Dendritic cell treated with granulocyte-macrophage colony-stimulating factor and Interleukin-4, amounts not matched to agents 40 ng/mL and 50 ng/mL, for 4 days (primary cell): ENCODE results near the gene PYGO2.

Experiments
- H3K27ac Mint-ChIP-seq: one replicate; pipeline ENCODE4 v1.8.0; 2022; ENCODE audit warnings: mild to moderate bottlenecking, mixed read lengths
- H3K27me3 Mint-ChIP-seq: one replicate; pipeline ENCODE4 v1.8.0; 2022; ENCODE audit warnings: mild to moderate bottlenecking, mixed read lengths
- H3K36me3 Mint-ChIP-seq: one replicate; pipeline ENCODE4 v1.8.0; 2022; ENCODE audit warnings: low read depth, mixed read lengths
- H3K4me1 Mint-ChIP-seq: one replicate; pipeline ENCODE4 v1.8.0; 2022; ENCODE audit warnings: low read depth, mixed read lengths
- H3K4me3 Mint-ChIP-seq: one replicate; pipeline ENCODE4 v1.8.0; 2022; ENCODE audit warnings: mild to moderate bottlenecking, moderate library complexity, mixed read lengths
- H3K9me3 Mint-ChIP-seq: one replicate; pipeline ENCODE4 v1.8.0; 2022; ENCODE audit warnings: mixed read lengths
- intact Hi-C: fragments of 100-400 bp; cut with micrococcal nuclease; formaldehyde crosslinking; loops from one replicate; pipeline ENCODE4 v1.15.0; 2022

Gene PYGO2

DNA sequence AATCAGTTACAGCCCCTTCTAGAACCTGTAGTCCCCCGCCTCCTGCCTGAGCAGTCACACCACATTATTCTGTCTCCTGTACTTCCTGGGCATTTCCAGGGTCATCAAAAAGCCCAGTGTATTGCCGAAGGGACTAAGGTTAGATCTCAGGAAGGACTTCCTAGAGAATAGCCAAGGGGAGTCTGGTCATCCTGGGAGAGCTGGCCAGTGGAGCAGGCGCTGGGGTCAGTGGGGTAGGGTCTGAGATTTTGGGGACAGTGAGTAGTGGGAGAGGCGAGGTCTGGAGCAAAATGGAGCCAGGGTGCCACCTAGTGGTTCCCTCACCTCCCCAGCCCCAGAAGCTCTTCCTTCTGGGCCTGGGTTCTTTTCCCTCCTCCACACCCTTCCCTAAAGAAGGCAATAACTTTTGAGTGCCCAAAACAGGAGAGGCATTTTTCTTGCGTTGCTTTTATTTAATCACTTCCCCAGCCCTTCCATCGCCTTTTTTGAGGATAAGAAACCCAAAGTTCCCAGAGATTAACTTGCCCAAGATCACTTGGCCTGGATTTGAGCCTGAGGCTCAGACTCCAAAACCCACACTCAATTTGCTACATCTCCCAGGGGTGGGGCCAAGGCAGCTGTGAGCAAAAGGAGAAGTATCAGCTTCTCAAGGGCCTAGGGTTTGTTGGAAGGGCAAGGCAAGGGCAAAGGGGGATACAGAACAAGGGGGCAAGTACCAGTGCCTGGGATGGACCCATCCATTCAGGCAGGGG is 17.8 kb downstream of the PYGO2 start:
- intact Hi-C loops: no loop called here
- Mint-ChIP-seq H3K9me3 (no peaks in the 10 kb centered on the region), H3K27ac (peak overlapping the region; percentile 83), H3K4me3 (peak overlapping the region; percentile 7), H3K4me1 (peaks cover 71% of the 10 kb centered on the region), H3K36me3 (peaks cover 45% of the 10 kb centered on the region), H3K27me3 (no peaks in the 10 kb centered on the region)

DNA sequence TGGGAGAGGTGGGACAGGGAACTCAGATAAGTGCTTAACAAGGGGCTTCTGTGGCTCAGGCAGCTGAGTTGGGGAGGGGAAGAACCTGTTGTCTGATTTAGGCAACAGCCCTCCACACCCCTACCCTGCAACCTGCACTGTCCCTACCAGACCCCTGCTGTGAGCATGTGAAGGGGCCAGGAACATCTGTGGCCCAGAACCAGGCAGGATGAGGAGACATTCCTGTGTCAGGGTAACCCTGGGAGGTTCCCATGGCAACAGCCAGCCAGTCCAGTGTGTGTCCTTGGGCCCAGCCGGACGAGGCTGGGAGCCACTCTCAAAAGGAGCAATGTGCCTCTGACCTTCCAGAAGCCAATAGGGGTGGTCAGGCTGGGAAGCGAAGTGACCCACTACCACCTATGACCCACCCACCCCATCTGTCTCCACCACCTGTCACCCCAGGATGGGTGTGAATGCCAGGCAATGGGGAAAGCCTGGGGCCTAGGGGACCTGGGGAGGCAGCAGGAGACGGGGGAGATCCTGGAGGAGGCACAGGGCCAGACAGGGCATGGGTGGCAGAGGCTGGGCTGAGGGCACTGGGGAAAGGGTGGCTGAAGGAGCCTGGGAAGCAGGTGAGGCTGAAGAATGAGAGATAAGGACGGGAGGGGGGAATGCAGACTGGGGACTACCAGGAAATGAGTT is 20.1 kb downstream of the PYGO2 start:
- Mint-ChIP-seq H3K9me3 (no peaks in the 10 kb centered on the region), H3K36me3 (peaks cover 30% of the 10 kb centered on the region), H3K27ac (peak overlapping the region; percentile 83), H3K4me1 (peaks cover 86% of the 10 kb centered on the region), H3K4me3 (no peak overlapping the region), H3K27me3 (no peaks in the 10 kb centered on the region)
- intact Hi-C loops: no loop called here

DNA sequence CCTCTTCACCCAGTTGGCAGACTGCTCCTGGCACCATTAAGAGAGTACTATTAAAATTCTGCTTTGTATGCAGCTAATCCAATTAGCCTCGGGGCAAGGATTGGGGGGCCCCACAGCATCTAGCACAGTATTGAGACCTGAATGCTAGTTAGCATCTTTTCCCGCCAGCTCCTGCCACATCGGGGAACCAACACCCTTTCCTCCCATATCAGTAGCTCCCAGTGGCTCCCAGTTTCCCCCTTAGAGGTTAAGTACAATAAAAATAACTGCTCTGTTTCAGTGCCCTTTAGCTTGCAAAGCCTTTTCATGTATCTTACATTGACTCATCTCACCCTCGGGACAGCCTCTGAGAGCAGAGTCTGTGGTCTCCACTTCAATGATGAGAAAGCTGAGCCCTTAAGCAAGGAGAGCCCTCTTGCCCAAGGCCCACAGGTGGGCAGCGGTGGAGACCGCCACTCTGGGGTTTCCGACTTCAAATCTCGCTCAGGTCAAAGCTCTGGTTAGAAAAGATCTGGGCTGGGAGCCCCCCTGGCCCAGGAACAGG is 20.9 kb downstream of the PYGO2 start:
- intact Hi-C loops: no loop called here
- peak overlapping the region; percentile 56 for H3K27ac Mint-ChIP-seq

DNA sequence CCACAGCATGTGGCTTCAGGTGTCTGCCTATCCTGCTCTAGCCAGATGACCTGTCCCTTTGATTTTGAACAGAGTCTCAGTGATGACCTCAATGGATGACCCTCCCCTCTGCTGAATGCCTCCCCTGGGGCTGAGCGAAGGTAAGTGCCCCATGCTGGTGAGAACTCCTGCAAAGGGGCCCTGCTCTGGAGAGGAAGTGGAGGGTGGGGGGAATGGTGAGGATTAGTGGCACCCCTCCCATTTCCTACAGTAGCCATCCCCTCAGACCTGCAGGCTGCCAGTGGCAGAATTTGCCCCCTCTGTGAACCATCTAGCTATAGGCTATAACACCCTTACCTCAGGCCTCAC is 21.4 kb downstream of the PYGO2 start:
- intact Hi-C loops: no loop called here
- H3K36me3 Mint-ChIP-seq: peaks cover 21% of the 10 kb centered on the region
- H3K9me3 Mint-ChIP-seq: no peaks in the 10 kb centered on the region
- H3K27ac Mint-ChIP-seq: peak overlapping the region; percentile 56
- H3K27me3 Mint-ChIP-seq: no peaks in the 10 kb centered on the region
- no peak overlapping the region for H3K4me3 Mint-ChIP-seq
- H3K4me1 Mint-ChIP-seq: peaks cover 76% of the 10 kb centered on the region

More for the DNA sequence above, 20.9 kb downstream of the PYGO2 start:
- H3K27me3 Mint-ChIP-seq: no peaks in the 10 kb centered on the region
- H3K4me1 Mint-ChIP-seq: peaks cover 78% of the 10 kb centered on the region
- no peak overlapping the region for H3K4me3 Mint-ChIP-seq
- H3K36me3 Mint-ChIP-seq: peaks cover 27% of the 10 kb centered on the region
- H3K9me3 Mint-ChIP-seq: no peaks in the 10 kb centered on the region

GRCh38 chr1:154938604-154939399 is 22.8 kb downstream of the PYGO2 start:
- Mint-ChIP-seq H3K4me3 (peak overlapping the region; percentile 25), H3K4me1 (peaks cover 71% of the 10 kb centered on the region), H3K27ac (peak overlapping the region; percentile 88), H3K36me3 (peaks cover 13% of the 10 kb centered on the region), H3K27me3 (no peaks in the 10 kb centered on the region), H3K9me3 (no peaks in the 10 kb centered on the region)
- intact Hi-C loops: no loop called here

DNA sequence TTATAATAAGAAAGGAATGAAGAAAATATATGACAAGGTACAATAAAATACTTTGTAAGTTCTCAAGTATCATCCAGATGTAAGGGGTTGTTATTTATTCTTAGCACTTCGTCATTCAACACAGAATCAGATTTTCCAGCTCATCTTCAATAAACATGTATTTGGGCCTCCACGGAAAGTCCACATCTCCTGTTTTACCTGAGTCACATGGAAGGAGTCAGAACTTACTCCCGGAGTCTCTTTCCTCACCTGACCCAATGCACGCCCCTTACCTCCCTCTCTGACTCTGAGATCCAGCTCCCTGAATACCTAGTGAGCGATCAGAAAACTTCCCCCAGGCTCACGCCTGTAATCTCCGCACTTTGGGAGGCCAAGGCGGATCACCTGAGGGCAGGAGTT is 23.6 kb downstream of the PYGO2 start:
- H3K27me3 Mint-ChIP-seq: no peaks in the 10 kb centered on the region

GRCh38 chr1:154937085-154937987 is 24.2 kb downstream of the PYGO2 start:
- intact Hi-C loops: loop anchor here (1.0 to 2.0 kb wide), 3 partner anchors 37 to 379 kb away; partner anchors contain the start of genes ADAM15, CKS1B and UBE2Q1
- peaks cover 56% of the 10 kb centered on the region for H3K4me1 Mint-ChIP-seq
- peaks cover 13% of the 10 kb centered on the region for H3K36me3 Mint-ChIP-seq
- peak overlapping the region; percentile 79 for H3K4me3 Mint-ChIP-seq
- H3K27me3 Mint-ChIP-seq: no peaks in the 10 kb centered on the region
- no peaks in the 10 kb centered on the region for H3K9me3 Mint-ChIP-seq
- H3K27ac Mint-ChIP-seq: peak overlapping the region; percentile 88

More for the DNA sequence above, 23.6 kb downstream of the PYGO2 start:
- intact Hi-C loops: loop anchor here (1.0 to 2.0 kb wide), 3 partner anchors 36 to 379 kb away; partner anchors contain the start of genes ADAM15, CKS1B and UBE2Q1
- peak overlapping the region; percentile 88 for H3K27ac Mint-ChIP-seq
- peaks cover 62% of the 10 kb centered on the region for H3K4me1 Mint-ChIP-seq
- H3K9me3 Mint-ChIP-seq: no peaks in the 10 kb centered on the region
- H3K36me3 Mint-ChIP-seq: peaks cover 13% of the 10 kb centered on the region
- H3K4me3 Mint-ChIP-seq: peak overlapping the region; percentile 79

- Mint-ChIP-seq H3K4me3 (peak within 1 kb of the TSS; percentile 79), H3K9me3 (no peaks in the 10 kb centered on the region), H3K27ac (peak within 1 kb of the TSS; percentile 88), H3K4me1 (peaks cover 54% of the 10 kb centered on the region), H3K36me3 (peaks cover 18% of the 10 kb centered on the region), H3K27me3 (no peaks in the 10 kb centered on the region)
- intact Hi-C loops: loop anchor here (1.0 to 2.0 kb wide), 3 partner anchors 38 to 378 kb away; partner anchors contain the start of genes ADAM15, CKS1B and UBE2Q1
Measured at GRCh38 chr1:154936555-154937084, 25.0 kb downstream of the PYGO2 start, which contains the start of gene PMVK. TSS of gene PMVK (minus strand) at chr1:154936719. CDS start at chr1:154936685, 34 bp downstream.

- Mint-ChIP-seq H3K27ac (peak overlapping the region; percentile 88), H3K4me1 (peaks cover 54% of the 10 kb centered on the region), H3K27me3 (no peaks in the 10 kb centered on the region), H3K4me3 (peak overlapping the region; percentile 79), H3K36me3 (peaks cover 23% of the 10 kb centered on the region), H3K9me3 (no peaks in the 10 kb centered on the region)
- intact Hi-C loops: loop anchor here (2.0 kb wide), 2 partner anchors 115 to 377 kb away; partner anchors contain the start of genes ADAM15 and UBE2Q1
Measured at GRCh38 chr1:154935749-154936554, 25.6 kb downstream of the PYGO2 start.

DNA sequence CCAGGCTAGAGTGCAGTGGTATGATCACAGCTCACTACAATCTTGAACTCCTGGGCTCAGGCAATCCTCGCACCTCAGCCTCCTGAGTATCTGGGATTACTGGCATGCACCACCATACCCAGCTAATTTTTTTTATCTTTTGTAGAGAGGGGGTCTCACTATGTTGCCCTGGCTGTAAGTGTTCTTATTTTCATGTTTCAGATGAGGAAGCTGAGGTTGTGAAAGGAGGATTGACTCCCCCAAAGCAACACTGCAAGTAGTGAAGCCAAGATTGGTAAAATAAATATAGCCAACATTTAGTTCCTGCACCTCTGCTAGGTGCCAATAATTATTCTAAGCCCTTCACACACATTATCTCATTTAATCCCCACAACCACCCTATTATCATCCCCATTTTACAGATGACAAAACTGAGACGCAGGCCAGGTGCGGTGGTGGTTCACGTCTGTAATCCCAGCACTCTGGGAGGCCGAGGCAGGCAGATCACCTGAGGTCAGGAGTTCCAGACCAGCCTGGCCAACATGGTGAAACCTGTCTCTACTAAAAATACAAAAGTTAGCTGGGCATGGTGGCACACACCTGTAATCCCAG is 27.1 kb downstream of the PYGO2 start:
- Mint-ChIP-seq H3K4me3 (no peak overlapping the region), H3K36me3 (peaks cover 33% of the 10 kb centered on the region), H3K9me3 (no peaks in the 10 kb centered on the region), H3K4me1 (peaks cover 44% of the 10 kb centered on the region), H3K27me3 (no peaks in the 10 kb centered on the region), H3K27ac (no peak overlapping the region)
- intact Hi-C loops: no loop called here

GRCh38 chr1:154931940-154932487 is 29.6 kb downstream of the PYGO2 start:
- H3K27me3 Mint-ChIP-seq: no peaks in the 10 kb centered on the region
- intact Hi-C loops: no loop called here
- H3K4me1 Mint-ChIP-seq: peaks cover 33% of the 10 kb centered on the region
- H3K27ac Mint-ChIP-seq: no peak overlapping the region
- peaks cover 54% of the 10 kb centered on the region for H3K36me3 Mint-ChIP-seq
- H3K9me3 Mint-ChIP-seq: no peaks in the 10 kb centered on the region
- H3K4me3 Mint-ChIP-seq: no peak overlapping the region
